Stimulated activated CD8-positive, alpha-beta memory T cell treated with anti-CD3 and anti-CD28 coated beads, Interleukin-7, amount 100 ng/mL, for 1 hour (primary cell): ENCODE data around the gene ZNF407.

Experiments
- DNase-seq, 2 donors: peaks; one replicate each; pipeline ENCODE4 v3.0.0-alpha.2; 2020; ENCODE audit warnings: low read depth in 2 of 2

Gene ZNF407

GRCh38 chr18:74625157-74625556, 27.5 kb downstream of the ZNF407 start:
- DNase-seq = no peak

- DNase-seq = no peak
Measured at GRCh38 chr18:74626049-74626874, 28.6 kb downstream of the ZNF407 start.

- no peak for DNase-seq
Measured at GRCh38 chr18:74630804-74631203, 33.1 kb downstream of the ZNF407 start.

- no peak for DNase-seq
Measured at GRCh38 chr18:74631212-74631611, 33.5 kb downstream of the ZNF407 start.

GRCh38 chr18:74631623-74632350, 34.1 kb downstream of the ZNF407 start:
- no peak for DNase-seq

GRCh38 chr18:74632351-74632679, 34.6 kb downstream of the ZNF407 start:
- no peak for DNase-seq

- no peak for DNase-seq
Measured at GRCh38 chr18:74632856-74633255, 35.2 kb downstream of the ZNF407 start.

GRCh38 chr18:74633652-74634352, 36.1 kb downstream of the ZNF407 start:
- no peak for DNase-seq

- DNase-seq = no peak
Measured at GRCh38 chr18:74635224-74635975, 37.7 kb downstream of the ZNF407 start.

- no peak for DNase-seq
Measured at GRCh38 chr18:74637070-74637469, 39.4 kb downstream of the ZNF407 start.

- no peak for DNase-seq
Measured at GRCh38 chr18:74638210-74638609, 40.5 kb downstream of the ZNF407 start.

GRCh38 chr18:74644713-74645112, 47.0 kb downstream of the ZNF407 start:
- DNase-seq = no peak

GRCh38 chr18:74645679-74646078, 48.0 kb downstream of the ZNF407 start:
- no peak for DNase-seq

- no peak for DNase-seq
Measured at GRCh38 chr18:74651327-74652128, 53.9 kb downstream of the ZNF407 start.

- no peak for DNase-seq
Measured at GRCh38 chr18:74652392-74652988, 54.8 kb downstream of the ZNF407 start.

GRCh38 chr18:74654638-74655037, 57.0 kb downstream of the ZNF407 start:
- DNase-seq = no peak

GRCh38 chr18:74661008-74661407, 63.3 kb downstream of the ZNF407 start:
- DNase-seq = no peak

- DNase-seq = no peak
Measured at GRCh38 chr18:74661691-74662090, 64.0 kb downstream of the ZNF407 start.

GRCh38 chr18:74662622-74663021, 65.0 kb downstream of the ZNF407 start:
- no peak for DNase-seq

- DNase-seq = no peak
Measured at GRCh38 chr18:74665346-74665745, 67.7 kb downstream of the ZNF407 start.

- no peak for DNase-seq
Measured at GRCh38 chr18:74665905-74666304, 68.2 kb downstream of the ZNF407 start.
